H7 (cell line): ENCODE results near the gene WWOX. TPM values are rescaled to one million over a fixed set of nuclear protein-coding genes. Genes with fewer than 3 reads are reported as not detected.
"Not testable (repeated sequence)": the region's sequence is repeated elsewhere in the genome, so short reads cannot be mapped to it uniquely, and the experiment has no call there.

ENCODE experiments used
- DNase-seq: peaks from one replicate; pipeline ENCODE4 v3.0.0; 2012
- H3K27me3 ChIP-seq: 2 replicates; pipeline ENCODE4 v1.6.0; 2011; ENCODE audit warnings: mild to moderate bottlenecking, low read length; ENCODE audit not compliant: control insufficient read depth, insufficient read depth
- H3K36me3 ChIP-seq: replicated peaks from 2 replicates; pipeline ENCODE4 v1.5.1; 2011; ENCODE audit warnings: low read length; ENCODE audit not compliant: control insufficient read depth, insufficient read depth
- H3K4me3 ChIP-seq: 2 replicates; pipeline ENCODE4 v1.5.1; 2011; ENCODE audit warnings: low read depth, mild to moderate bottlenecking, control low read depth, low read length, moderate library complexity; ENCODE audit not compliant: insufficient read depth
- total RNA-seq: library from RNA; depleted of rRNA; stranded (reverse); fragments of >200 nt; shearing (Covaris generic); gene quantifications from 2 replicates; pipeline ENCODE4 v1.2.3, GENCODE V29; 2014

WWOX gene
- total RNA-seq, 1 experiment from 2014 or later, result 29.2 TPM

DNA sequence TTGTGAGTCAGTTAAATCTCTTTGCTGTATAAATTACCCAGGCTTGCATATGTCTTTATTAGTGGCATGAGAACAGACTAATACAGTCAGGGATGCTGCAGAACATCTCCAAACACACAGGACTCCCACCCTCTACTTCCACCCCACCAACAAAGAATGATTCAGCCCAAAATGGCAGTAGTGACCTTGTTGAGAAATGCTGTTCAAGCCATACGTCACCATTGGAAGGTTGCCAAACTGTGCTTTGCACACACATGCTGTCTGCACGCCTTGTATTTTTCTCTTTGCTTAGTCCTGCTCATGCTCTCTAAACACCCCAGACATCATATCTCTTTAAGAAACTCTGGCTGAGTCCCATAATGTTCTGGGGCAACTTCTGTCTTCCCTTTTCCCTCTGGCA, 589.6 kb downstream of the WWOX start:
- H3K27me3 ChIP-seq, result no peaks in the 10 kb centered on the region
- H3K36me3 ChIP-seq, result no peaks in the 10 kb centered on the region
- DNase-seq, result no peak
- no peak overlapping the region for H3K4me3 ChIP-seq

DNA sequence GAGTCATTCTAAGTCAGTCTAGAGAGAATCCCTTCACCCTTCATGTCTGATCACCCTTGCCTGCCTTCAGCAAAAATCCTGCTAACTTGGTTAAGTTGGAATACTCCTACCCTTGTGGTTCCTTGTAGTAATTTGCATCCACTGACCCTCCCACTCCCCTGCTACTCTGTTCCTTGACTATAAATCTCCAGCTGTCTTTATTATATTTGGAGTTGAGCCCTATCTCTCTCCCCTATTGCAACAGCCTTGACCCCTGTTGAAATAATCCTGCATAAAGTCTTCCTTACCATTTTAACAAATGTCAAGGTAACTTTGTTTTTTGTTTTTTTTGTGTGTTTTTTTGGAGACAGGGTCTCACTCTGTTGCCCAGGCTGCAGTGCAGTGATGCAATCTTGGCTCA, 590.1 kb downstream of the WWOX start:
- Histone ChIP-seq H3K36me3 (no peaks in the 10 kb centered on the region), H3K4me3 (no peak overlapping the region), H3K27me3 (no peaks in the 10 kb centered on the region)
- DNase-seq, result no peak

DNA sequence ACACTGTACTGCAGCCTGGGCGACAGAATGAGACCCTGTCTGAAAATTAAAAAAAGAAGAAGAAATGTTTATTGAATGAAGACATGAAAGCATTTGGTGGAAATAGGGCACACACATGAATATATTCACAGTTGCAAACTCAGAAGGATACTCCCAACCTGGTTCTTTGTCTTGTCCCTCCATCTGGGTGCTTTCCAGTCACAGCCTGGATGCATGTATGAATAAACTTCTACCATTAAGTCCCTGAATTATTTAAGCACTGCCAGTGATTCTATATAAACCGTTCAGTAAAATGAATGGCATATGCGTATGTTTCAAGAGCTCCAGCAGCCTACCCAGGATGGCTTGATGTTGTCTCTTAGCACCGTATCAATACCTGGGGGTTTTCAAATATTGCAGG, 591.1 kb downstream of the WWOX start:
- H3K27me3 ChIP-seq, result no peaks in the 10 kb centered on the region
- DNase-seq, result no peak
- H3K36me3 ChIP-seq, result no peaks in the 10 kb centered on the region

DNA sequence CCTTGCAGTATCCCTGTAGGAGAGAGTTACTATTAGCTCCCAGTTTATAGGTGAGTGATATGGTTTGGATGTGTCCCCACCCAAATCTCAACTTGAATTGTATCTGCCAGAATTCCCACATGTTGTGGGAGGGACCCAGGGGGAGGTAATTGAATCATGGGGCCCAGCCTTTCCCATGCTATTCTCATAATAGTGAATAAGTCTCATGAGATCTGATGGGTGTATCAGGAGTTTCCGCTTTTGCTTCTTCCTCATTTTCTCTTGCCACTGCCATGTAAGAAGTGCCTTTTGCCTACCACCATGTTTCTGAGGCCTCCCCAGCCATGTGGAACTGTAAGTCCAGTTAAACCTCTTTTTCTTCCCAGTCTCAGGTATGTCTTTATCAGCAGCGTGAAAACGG, 592.3 kb downstream of the WWOX start:
- not testable (repeated sequence) for H3K27me3 ChIP-seq, H3K36me3 ChIP-seq, DNase-seq, H3K4me3 ChIP-seq

More for the DNA sequence above, 591.1 kb downstream of the WWOX start:
- no peak overlapping the region for H3K4me3 ChIP-seq

DNA sequence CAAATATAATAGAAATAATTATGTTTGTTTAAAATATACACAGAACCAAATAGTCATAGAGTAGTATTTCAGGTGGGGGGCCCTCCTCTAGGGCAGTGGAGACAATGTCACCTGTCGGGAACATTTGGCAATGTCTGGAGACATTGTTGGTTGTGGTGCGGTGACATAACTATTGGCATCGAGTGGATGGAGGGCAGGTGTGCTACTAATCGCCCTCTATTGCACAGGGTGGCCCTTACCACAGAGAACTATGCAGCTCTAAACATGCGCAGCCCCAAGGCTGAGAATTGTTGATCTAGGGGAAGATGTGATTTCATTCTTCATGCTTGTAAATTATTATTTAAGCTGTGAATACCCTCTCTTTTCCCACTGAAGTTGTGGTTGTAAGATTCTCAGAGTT, 594.0 kb downstream of the WWOX start:
- Histone ChIP-seq H3K36me3 (no peaks in the 10 kb centered on the region), H3K4me3 (no peak overlapping the region), H3K27me3 (no peaks in the 10 kb centered on the region)
- DNase-seq, result no peak

DNA sequence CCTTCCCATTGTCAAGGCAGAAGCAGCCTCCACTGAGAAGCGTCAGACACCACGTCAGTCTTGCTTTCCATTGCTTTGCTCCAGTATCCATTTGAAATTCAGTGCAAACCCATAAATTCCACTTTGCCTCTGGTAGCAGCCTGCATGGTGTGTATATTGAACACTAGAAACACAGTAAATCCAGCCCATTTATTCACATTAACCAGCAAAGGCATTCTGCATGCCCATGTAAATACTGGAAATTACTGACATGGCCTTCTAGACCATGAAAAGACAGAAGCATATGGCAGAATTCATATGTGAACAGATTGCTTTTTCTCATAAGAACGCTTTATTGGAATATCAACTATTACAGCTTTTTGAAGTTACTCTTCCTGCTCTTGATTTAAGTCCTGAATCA, 595.0 kb downstream of the WWOX start:
- DNase-seq, result no peak
- H3K27me3 ChIP-seq, result no peaks in the 10 kb centered on the region
- H3K4me3 ChIP-seq, result no peak overlapping the region
- H3K36me3 ChIP-seq, result no peaks in the 10 kb centered on the region

DNA sequence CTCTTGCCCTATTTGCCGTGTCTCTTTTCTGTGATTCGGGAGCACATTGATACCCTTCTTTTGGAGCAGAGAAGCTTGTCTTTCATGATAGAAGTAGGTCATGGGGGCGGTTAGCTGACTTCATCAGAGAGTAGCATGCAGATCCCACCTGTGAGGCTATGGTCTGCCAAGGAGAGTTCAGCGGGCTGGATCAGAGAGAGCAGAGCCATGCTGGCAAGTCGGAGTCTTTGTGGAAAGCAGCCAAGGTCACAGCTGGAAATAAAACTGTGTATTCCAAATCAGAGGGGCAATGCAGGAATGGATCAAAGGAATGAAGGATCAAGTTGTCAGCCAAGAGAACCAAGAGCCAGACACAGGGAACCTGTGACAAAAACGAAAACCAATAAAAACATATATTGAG, 595.9 kb downstream of the WWOX start:
- H3K27me3 ChIP-seq, result no peaks in the 10 kb centered on the region
- no peaks in the 10 kb centered on the region for H3K36me3 ChIP-seq
- no peak for DNase-seq
- H3K4me3 ChIP-seq, result no peak overlapping the region

DNA sequence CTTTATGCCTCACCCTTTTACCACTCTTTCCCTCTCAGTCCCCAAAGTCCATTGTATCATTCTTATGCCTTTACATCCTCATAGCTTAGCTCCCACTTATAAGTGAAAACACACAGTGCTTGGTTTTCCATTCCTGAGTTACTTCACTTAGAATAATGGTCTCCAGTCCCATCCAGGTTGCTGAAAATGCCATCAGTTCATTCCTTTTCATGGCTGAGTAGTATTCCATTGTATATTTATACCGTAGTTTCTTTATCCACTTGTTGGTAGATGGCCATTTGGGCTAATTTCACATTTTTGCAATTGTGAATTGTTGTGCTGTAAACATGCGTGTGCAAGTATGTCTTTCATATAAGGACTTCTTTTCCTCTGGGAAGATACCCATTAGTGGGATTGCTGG, 597.3 kb downstream of the WWOX start:
- no peaks in the 10 kb centered on the region for H3K36me3 ChIP-seq
- no peak for DNase-seq
- H3K27me3 ChIP-seq, result no peaks in the 10 kb centered on the region
- no peak overlapping the region for H3K4me3 ChIP-seq

DNA sequence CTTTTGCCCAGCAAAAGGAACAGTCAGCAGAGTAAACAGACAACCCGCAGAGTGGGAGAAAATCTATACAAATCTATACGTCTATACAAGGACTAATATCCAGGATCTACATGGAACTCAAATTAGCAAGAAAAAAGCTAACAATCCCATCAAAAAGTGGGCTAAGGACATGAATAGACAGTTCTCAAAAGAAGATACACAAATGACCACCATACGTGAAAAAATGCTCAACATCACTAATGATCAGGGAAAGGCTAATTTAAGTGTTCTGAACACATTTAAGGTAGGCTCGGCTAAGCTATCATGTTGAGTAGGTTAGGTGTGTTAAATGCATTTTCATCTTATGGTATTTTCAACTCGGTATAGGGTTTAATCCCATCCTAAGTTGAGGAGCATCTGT, 598.0 kb downstream of the WWOX start:
- DNase-seq, result no peak
- no peaks in the 10 kb centered on the region for H3K36me3 ChIP-seq
- no peaks in the 10 kb centered on the region for H3K27me3 ChIP-seq
- H3K4me3 ChIP-seq, result no peak overlapping the region

DNA sequence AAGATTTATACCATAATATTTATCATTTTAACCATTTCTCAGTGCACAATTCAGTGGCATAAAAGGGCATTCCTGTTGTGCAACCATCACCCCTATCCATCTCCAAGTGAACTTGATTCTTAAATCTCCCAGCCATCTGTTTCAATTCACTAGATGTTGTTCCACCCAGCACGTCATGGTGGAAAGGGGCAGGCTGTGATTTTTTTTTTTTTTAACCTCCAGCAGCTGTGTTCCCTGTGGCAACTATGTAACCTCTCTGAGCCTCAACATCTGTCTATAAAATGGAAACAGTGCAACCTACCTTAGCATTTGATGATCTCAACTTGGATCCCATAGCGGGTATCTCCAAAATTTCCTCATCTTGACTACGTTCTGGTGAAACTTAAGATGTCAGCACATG, 604.5 kb downstream of the WWOX start:
- H3K36me3 ChIP-seq, result no peaks in the 10 kb centered on the region

DNA sequence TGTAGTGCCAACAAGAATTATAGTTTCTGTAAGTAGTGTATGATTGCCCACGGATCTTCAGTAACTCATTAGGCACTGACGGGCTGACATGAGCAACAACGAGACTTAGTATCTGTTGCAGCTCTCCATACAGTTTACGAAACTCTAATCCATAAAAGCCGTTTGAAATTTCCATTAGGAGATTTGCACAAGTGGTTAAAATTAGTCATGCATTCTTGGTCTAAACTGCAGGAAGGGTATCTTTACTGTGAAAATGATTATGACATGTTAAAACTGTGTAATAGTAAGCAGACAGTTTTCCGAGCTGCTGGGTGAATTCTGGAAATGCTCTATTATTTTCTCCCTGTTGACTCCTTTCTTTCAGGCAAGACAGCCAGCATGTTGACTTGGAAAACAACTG, 605.0 kb downstream of the WWOX start:
- H3K4me3 ChIP-seq, result no peak overlapping the region
- H3K36me3 ChIP-seq, result no peaks in the 10 kb centered on the region
- H3K27me3 ChIP-seq, result no peaks in the 10 kb centered on the region
- DNase-seq, result no peak

More for the DNA sequence above, 604.5 kb downstream of the WWOX start:
- Histone ChIP-seq H3K27me3 (no peaks in the 10 kb centered on the region), H3K4me3 (no peak overlapping the region)
- no peak for DNase-seq

DNA sequence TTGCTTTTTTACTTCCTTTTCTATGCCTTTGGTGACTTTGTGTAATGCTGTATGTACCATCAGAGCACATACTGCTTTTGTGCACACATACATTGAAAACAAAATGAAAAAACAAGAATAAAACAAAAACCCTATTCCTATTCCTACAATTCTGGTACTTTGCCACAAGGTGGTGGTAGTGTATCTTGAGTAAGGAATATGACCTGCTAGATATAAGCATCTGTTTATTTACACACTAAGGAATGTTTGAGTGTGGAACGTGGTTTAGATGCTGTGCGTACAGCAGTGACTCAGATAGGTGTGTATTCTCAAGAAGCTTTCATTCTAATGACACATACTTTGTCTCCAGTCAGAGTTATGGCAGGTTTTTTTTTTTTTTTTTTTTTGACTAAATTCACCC, 606.2 kb downstream of the WWOX start:
- H3K4me3 ChIP-seq, result no peak overlapping the region
- no peak for DNase-seq
- H3K27me3 ChIP-seq, result no peaks in the 10 kb centered on the region
- no peaks in the 10 kb centered on the region for H3K36me3 ChIP-seq

DNA sequence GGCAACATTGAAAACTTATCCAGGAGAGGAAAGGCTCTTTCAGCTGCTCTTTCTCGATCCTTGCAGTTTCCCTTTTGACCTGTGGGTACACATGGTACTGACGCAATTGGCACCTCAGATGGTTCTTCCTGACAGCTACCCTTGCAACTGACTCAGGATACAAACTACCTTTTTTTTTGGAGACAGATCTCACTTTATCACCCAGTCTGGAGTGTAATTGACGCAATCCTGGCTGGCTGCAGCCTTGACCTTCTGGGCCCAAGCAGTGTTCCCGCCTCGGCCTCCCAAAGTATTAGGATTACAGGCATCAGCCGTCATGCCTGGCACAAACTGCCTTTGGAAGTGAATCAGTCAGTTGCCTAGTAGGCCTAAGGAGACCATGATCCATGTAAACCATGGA, 607.2 kb downstream of the WWOX start:
- Histone ChIP-seq H3K27me3 (no peaks in the 10 kb centered on the region), H3K4me3 (no peak overlapping the region), H3K36me3 (no peaks in the 10 kb centered on the region)
- no peak for DNase-seq

DNA sequence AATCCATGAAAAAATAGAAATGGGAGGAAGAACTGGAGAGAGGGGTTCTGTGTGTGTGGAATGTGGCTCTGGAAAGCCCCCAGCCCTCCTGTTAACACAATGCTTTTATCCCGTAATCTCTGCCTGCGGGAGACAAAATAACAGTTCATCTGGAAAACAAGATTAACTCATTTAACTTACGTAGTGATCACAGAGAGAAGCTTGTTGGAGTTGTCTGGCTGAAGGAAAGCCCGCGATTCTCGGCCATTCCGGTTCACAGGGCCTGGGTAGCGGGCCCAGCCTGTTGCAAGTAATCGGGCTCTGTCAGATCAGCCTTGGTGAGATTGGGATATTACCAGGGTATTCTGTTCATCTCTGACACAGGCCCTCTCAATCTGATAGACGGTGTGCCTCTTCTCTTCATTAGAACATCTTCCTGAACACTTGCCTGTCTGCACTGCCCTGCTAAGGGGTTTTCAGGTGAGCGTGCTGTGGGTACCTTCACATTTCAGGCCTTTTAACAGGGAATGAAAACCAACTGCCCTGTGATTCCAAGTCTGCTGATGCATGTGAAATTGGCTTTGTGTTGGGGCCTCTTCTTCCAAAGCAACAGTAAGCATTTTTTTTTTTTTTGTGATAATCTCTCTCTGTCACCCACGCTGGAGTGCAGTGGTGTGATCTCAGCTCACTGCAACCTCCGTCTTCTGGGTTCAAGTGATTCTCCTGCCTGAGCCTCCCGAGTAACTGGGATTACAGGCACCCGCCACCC, 609.9 kb downstream of the WWOX start:
- H3K36me3 ChIP-seq, result no peaks in the 10 kb centered on the region
- H3K27me3 ChIP-seq, result no peaks in the 10 kb centered on the region
- H3K4me3 ChIP-seq, result no peak overlapping the region
- DNase-seq, result no peak

DNA sequence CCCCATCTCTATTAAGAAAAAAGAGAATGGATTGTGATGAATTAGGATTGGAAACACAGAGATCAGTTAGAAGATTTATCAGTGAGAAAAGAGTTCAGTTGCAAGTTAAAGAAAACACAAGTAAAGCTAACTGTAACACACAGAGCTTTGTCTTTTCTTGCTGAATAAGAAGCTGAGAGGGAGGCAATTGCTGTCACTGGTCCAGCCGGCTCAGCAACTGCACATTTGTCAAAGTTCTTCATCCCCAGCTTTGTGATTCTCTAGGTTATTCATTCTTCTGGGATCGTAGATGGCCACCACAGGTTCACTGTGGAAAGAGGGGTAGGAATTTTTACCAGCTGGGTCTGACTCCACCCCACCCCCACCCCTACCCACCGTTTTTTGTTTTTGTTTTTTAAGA, 615.7 kb downstream of the WWOX start:
- Histone ChIP-seq H3K4me3 (no peak overlapping the region), H3K27me3 (no peaks in the 10 kb centered on the region), H3K36me3 (no peaks in the 10 kb centered on the region)
- no peak for DNase-seq

DNA sequence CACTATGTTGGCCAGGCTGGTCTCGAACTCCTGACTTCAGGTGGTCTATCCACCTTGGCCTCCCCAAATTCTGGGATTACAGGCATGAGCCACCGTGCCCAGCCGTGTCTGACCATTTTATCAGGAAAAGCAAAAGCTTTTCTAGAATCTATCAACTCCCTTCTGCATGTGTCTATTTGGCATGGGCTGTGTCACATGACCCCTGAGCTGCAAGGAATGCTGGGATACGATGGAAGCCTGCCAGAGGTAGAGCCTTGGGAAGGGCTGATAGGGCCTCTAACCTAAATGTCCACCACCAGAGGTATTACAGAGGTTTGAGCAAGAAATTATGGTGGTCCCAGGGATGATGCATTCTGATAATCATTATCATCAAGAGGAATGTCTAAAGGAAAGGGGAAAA, 616.2 kb downstream of the WWOX start:
- H3K27me3 ChIP-seq, result no peaks in the 10 kb centered on the region
- H3K36me3 ChIP-seq, result no peaks in the 10 kb centered on the region
- DNase-seq, result no peak
- no peak overlapping the region for H3K4me3 ChIP-seq
